ENCODE results near the gene DCANP1. TPM values are rescaled to one million over a fixed set of nuclear protein-coding genes. Genes with fewer than 3 reads are reported as not detected.

DCANP1 gene
- total RNA-seq, 1 donor, result not detected

- no peak overlapping the region for H3K4me2 ChIP-seq (ENCODE audit: insufficient read depth, low read length)
- no peaks in the 10 kb centered on the region for H3K9me3 ChIP-seq (ENCODE audit: low read depth, low read length)
- no peaks in the 10 kb centered on the region for H4K20me1 ChIP-seq (ENCODE audit: insufficient read depth, low read length)
- H3K27ac ChIP-seq (ENCODE audit: low read depth, low read length), result no peak overlapping the region
- H2AFZ ChIP-seq (ENCODE audit: low read length), result no peak overlapping the region
- H3K36me3 ChIP-seq (ENCODE audit: insufficient read depth, low read length), result no peaks in the 10 kb centered on the region
- H3K79me2 ChIP-seq (ENCODE audit: insufficient read depth, low read length), result no peaks in the 10 kb centered on the region
- peaks cover 14% of the 10 kb centered on the region for H3K4me1 ChIP-seq (ENCODE audit: insufficient read depth, low read length)
- no peak for DNase-seq (ENCODE audit: insufficient read length, low spot score, missing footprints)
- H3K27me3 ChIP-seq (ENCODE audit: insufficient read depth, low read length), result peaks cover 15% of the 10 kb centered on the region
- no peak overlapping the region for H3K4me3 ChIP-seq (ENCODE audit: insufficient read depth, low read length)
- no peak for TF ChIP-seq CTCF (IDR thresholded peaks at IDR 0.05; ENCODE audit: extremely low read depth, low read depth, low read length)
Observed at GRCh38 chr5:135486131-135487036, 39.2 kb upstream of the DCANP1 start.

- Histone ChIP-seq H3K4me1 (ENCODE audit: insufficient read depth, low read length) (peaks cover 13% of the 10 kb centered on the region), H3K9me3 (ENCODE audit: low read depth, low read length) (no peaks in the 10 kb centered on the region), H3K36me3 (ENCODE audit: insufficient read depth, low read length) (no peaks in the 10 kb centered on the region), H3K79me2 (ENCODE audit: insufficient read depth, low read length) (no peaks in the 10 kb centered on the region), H2AFZ (ENCODE audit: low read length) (no peak overlapping the region), H4K20me1 (ENCODE audit: insufficient read depth, low read length) (no peaks in the 10 kb centered on the region), H3K27me3 (ENCODE audit: insufficient read depth, low read length) (peaks cover 12% of the 10 kb centered on the region), H3K4me3 (ENCODE audit: insufficient read depth, low read length) (no peak overlapping the region), H3K27ac (ENCODE audit: low read depth, low read length) (no peak overlapping the region), H3K4me2 (ENCODE audit: insufficient read depth, low read length) (no peak overlapping the region)
- DNase-seq (ENCODE audit: insufficient read length, low spot score, missing footprints), result no peak
- no peak for TF ChIP-seq CTCF (IDR thresholded peaks at IDR 0.05; ENCODE audit: extremely low read depth, low read depth, low read length)
Observed at GRCh38 chr5:135484674-135485086, 37.5 kb upstream of the DCANP1 start.

GRCh38 chr5:135483254-135483653, 36.1 kb upstream of the DCANP1 start:
- no peaks in the 10 kb centered on the region for H3K36me3 ChIP-seq (ENCODE audit: insufficient read depth, low read length)

More at GRCh38 chr5:135483254-135483653, 36.1 kb upstream of the DCANP1 start:
- Histone ChIP-seq H4K20me1 (ENCODE audit: insufficient read depth, low read length) (no peaks in the 10 kb centered on the region), H3K27ac (ENCODE audit: low read depth, low read length) (no peak overlapping the region), H3K4me1 (ENCODE audit: insufficient read depth, low read length) (peaks cover 3% of the 10 kb centered on the region), H2AFZ (ENCODE audit: low read length) (no peak overlapping the region), H3K79me2 (ENCODE audit: insufficient read depth, low read length) (no peaks in the 10 kb centered on the region), H3K9me3 (ENCODE audit: low read depth, low read length) (no peaks in the 10 kb centered on the region), H3K4me3 (ENCODE audit: insufficient read depth, low read length) (no peak overlapping the region), H3K27me3 (ENCODE audit: insufficient read depth, low read length) (peaks cover 14% of the 10 kb centered on the region), H3K4me2 (ENCODE audit: insufficient read depth, low read length) (no peak overlapping the region)
- no peak for TF ChIP-seq CTCF (IDR thresholded peaks at IDR 0.05; ENCODE audit: extremely low read depth, low read depth, low read length)
- no peak for DNase-seq (ENCODE audit: insufficient read length, low spot score, missing footprints)

All from osteoblast (primary cell).